ENCODE results near the gene COL27A1. TPM values are rescaled to one million over a fixed set of nuclear protein-coding genes. Genes with fewer than 3 reads are reported as not detected.

Gene COL27A1
- 2.0 and 3.5 TPM in 2 replicates for total RNA-seq

GRCh38 chr9:114155263-114155994 lies at the start of gene COL27A1:
TSS of gene COL27A1 (plus strand) at chr9:114155537. CDS start at chr9:114155951, 414 bp downstream.

GRCh38 chr9:114322831-114323531 lies 167.6 kb downstream of the COL27A1 start, which contains the start of gene ORM1:
TSS of gene ORM1 (plus strand) at chr9:114323098. CDS start at chr9:114323134, 36 bp downstream.

GRCh38 chr9:114329625-114330022 lies 174.3 kb downstream of the COL27A1 start, which contains the start of gene ORM2:
TSS of gene ORM2 (plus strand) at chr9:114329869. CDS start at chr9:114329905, 36 bp downstream.

Other genes starting within 250 kb of the COL27A1 start
- 0.16 and 0.86 TPM in 2 replicates for gene AMBP, start 77.2 kb upstream of the COL27A1 start, total RNA-seq
- gene KIF12, start 56.2 kb upstream of the COL27A1 start, total RNA-seq = not detected in 2 replicates
- not detected in 2 replicates for gene ORM1, start 167.6 kb downstream of the COL27A1 start, total RNA-seq
- not detected in 2 replicates for gene ORM2, start 174.3 kb downstream of the COL27A1 start, total RNA-seq
- gene AKNA, start 232.4 kb downstream of the COL27A1 start, total RNA-seq = 4.3 and 7.6 TPM in 2 replicates

Data from bronchial smooth muscle cell (primary cell).